Measurements from ENCODE around the gene SLC6A13.
"Not testable (repeated sequence)": the region's sequence is repeated elsewhere in the genome, so short reads cannot be mapped to it uniquely, and the experiment has no call there.

Gene SLC6A13

DNA sequence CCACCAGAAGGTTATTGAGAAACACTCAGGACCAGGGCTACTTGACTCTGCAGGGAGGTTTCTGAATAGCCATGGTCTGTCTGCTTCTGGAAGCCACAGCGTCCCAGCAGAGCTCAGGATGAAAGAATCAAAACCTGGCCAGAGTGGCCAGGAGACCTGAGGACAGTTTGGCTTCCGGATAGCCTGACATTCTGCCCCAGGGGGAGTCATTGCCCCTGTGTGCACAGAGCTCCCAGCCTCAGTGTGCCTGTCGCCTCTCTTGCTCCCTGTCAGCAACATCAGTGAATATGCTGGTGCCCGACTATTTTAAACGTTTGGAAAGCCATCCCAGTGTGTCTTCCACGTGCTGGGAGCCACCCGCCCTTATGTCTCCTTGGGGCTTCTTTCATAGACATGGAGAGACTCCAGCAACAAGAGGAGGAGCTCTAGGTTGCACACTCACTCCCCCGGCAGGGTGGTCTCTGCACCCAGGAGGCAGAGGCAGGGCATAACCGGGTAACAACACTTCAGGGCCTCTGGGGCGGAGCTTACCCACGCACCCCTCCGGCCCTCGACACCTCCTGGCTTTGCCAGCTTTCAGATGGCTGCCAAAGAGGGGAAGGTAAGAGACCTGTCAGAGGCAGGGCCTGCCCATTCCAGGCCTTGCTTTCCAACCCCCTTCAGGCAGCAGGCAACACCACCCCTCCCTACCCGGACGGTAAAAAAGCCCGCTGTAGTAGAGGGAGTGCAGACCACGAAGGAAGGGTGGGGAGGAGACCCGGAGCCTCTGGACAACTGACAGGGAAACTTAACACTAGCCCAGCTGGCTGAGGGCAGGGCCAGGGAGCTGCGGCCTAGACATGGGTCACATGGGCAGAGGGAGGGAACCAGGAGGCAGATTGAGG lies 29.7 kb downstream of the SLC6A13 start:
- DNase-seq, result no peak

DNA sequence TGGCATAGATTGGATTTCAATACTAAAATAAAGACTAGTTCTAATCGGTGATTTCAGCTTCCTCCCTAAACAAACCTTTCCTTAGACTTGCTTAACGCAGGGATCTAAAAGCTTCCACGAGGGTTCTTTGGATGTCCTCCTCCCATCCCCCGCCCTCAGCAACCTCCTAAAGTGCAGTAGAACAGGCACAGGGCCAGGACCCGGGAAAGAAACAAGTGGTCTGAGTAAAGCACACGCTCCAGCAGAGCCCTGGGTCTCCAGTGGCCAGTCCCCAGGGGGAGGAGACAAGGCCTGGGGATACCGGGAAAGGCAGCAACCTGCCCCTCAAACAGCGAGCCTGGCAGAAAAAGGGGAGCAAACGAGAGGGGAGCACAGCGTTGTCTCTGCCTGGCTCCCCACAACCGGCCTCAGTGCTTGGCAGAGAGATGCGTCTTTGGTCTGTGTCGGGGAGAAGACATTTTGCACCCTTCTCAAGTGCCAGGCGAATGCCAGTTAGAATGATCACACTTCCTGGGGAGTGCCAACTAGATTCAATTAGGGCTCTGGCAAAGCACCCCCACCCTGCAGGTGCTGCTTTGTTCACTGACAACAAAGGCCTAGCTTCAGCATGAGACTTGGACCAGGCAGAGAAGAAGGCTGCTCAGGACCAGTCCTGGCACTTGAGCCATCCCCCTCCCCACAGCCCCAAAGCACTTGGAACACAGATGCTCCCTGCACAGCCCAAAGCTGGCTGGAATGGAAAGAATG lies 31.5 kb downstream of the SLC6A13 start:
- no peak for DNase-seq

DNA sequence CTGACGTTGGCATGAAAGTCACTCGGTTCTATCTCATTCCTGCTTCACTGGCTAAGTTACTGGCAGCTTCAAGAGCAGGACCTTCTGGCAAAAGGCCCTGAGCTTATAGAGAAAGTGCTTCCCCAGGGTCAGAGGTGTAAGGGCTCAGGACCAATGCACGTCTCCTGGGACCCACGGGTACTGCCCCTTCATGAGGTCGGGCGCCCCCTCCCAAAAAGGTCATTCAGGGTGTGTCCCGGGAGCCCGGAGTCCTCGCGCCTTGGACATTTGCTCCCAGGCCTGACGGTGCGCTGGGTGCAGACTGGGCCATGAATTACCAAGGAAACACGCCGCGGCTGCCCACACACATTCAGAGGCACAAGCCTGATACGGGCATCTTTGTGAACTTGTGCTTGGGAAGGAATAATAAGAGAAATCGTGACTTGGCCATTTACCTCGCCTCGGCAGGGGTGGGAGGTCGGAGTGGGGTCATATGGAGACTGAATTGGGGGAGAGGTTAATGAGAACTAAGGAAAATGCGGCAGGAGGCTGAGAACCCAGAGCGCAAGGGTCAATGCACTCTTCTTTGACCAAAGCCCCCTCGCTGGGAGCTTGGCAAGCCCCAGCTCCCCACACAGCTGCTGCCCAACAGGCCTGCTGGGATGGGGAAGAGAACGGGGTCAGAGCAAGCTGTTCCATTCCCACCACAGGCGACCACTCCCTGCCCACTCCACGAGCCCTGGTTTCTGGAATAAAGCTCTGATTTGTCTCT lies 33.0 kb downstream of the SLC6A13 start:
- no peak for DNase-seq

DNA sequence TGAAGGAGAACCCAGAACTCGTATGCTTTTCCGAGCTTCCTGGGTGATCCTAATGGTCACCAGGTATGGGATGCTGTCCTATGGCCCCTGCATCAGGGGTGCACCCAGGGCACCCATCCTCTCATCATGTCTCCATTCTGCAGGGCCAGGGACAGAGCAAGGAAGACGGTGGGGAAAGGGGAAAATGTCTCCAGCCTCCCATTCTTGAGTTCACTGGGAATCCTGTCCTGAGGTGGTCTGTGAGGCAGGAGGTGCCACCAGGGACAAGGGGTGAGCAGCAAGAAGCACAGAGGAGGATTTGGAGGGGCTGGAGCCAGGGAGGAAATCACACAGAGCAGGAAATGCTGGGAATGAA lies 33.8 kb downstream of the SLC6A13 start:
- DNase-seq, result no peak

DNA sequence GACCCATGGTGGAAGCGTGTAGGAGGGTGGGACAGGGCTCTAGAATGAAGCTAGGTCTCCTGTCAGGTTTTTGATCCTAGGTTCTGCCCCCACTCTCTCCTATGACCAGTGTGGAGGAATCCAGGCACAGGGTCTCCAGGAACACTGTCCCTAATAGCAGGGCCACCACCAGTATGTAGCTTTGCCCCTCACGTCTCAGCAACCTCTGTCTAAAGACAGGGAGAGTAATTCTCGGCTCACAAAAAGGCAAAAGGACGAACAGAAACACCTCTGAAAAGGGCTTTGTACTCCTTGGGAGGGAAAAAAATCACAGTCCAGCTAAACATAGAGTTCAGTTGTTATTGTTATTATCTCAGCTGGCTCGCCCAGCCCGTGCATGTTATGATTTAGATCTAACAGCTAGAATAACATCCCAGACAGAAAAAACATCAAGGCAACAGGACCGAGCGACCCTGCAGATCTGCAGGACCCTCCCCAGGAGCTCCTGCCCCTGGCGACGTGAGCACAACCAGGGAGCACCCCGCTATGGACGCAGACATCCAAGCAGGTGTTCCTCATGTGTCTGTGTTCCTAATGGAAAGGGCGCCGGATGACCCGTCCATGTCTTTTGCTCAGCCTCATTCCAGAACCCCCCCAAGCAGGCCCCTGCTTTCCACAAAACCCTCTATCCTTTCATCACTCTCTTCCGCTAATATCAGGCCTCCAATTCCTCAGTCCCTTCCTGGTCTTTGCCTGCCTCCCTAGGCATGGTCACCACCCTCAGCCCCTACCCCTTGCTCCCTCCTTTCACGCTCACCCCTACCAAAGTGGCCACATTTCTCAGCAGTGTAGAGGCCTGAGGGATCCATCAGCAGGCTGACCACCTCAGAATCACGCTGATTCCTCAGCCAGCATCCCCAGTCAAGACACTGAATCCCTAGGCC lies 34.5 kb downstream of the SLC6A13 start:
- no peak for DNase-seq

DNA sequence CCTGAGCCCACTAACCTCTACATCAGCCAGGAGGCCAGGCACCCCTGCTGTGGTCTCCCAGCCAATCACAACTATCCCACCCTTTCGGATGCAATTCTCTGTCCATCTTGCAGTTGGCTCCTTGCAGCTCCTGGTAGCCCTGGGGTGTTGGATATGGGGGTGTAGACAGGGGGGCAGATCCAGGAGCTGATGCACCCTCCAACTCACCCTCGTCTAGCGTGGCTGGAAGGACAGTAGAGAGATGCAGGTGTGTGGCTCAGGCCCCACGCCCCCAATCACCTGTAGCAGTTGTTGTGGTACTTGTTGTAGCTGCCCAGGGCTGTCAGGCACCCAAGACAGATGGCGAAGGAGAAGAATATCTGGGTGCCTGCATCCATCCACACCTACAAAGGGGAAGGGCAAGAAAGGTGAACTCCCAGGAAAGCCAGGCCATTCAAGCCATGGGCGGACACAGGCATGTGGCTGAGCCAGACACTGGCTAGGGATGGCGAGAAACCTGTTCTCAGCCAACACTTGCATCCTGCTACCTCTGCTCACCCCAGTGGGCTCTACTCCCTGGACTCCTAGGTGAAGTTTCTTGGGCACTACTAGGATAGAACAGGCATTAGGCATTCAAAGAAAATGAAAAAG lies 35.2 kb downstream of the SLC6A13 start:
- no peak for DNase-seq

DNA sequence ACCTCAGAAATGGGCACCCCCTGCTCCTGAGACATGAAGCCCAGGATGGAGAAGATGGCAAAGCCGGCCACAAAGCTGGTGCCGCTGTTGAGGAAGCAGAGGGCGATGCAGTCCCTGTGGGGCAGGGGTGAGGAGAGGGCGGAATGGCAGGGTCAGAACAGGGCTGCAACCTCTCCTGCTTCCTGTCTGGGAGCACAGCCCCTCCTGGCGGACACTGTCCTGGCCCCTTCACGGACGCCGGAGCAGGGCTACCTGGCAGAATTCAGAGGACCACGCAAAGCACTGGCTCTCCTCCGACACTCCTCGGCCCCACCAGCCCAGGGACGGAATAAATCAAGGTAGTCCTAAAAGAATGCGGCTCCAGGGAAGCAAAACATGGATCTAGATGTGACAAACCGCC lies 36.2 kb downstream of the SLC6A13 start:
- DNase-seq, result no peak

DNA sequence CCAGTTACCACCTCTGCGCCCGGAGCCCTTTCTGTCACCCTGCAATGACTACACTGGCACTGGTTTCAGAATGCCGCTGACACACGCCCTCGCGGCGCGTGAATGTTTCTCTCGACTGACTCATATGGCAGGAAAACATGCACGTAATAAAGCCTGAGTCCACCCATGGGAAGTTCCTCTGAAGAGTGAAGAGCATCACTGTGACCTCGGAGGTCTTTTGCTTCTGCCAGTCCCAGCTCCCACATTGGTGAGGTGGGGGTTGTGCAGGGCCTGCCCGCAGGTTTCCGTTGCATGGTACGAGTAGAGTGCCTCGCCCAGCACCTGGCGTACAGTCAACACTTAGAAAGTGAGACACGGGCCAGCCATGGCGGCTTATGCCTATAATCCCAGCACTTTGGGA lies 37.6 kb downstream of the SLC6A13 start:
- no peak for DNase-seq

DNA sequence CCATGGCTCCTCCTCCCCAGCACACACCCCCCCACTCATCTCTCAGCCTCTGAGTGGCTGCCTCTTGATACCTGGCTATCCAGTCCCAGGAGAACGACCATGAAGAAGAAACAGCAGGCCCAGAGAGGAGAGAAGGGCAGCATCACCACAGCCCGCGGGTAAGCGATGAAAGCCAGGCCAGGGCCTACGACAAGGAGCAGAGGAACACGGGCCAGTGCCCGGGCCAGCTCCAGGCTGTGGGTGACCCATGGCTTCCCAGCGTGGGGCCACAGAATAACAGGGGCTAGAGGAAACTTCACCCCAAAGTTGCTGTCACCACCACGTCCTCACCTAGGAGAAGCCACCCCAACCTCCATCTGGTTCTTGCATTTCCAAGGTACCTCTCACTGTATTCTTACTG lies 38.3 kb downstream of the SLC6A13 start:
- no peak for DNase-seq

DNA sequence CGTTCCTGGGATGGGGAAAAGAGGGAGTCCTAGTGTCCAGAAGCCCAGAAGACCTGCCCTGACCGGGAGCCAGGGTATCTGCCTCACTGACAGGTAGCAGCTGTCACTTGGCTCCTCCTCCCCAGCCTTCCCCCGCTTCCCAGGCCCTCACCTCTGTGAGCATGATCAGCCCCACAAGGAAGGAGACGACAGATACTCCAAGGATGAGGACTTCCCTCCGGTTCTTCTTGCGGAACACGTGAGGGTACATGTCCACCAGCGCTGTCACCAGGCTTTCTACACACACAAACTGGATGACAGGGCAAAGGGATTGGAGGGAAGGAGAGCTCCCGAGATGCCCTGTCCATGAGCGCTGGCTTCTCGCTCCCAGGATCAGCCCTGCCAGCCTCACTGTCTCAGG lies 38.8 kb downstream of the SLC6A13 start:
- no peak for DNase-seq

DNA sequence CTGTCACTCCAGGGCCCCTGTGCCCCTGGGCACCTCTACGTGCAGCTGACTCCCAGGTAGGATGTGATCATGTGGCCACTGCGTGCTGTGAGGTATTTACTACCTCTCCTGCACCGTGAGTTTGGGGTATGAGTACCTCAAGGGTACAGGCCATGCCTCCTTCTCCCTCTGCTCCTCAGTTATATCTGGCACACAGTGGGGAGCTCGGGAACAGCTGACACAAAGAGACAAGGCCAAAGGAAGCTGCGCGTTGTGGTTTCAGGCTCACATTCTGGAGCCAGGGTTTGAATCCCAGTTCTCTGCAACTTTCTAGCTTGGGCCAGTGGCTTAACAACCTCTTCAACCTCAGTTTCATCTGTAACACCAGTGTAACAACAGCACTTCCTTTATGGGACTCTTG lies 40.9 kb downstream of the SLC6A13 start:
- no peak for DNase-seq

DNA sequence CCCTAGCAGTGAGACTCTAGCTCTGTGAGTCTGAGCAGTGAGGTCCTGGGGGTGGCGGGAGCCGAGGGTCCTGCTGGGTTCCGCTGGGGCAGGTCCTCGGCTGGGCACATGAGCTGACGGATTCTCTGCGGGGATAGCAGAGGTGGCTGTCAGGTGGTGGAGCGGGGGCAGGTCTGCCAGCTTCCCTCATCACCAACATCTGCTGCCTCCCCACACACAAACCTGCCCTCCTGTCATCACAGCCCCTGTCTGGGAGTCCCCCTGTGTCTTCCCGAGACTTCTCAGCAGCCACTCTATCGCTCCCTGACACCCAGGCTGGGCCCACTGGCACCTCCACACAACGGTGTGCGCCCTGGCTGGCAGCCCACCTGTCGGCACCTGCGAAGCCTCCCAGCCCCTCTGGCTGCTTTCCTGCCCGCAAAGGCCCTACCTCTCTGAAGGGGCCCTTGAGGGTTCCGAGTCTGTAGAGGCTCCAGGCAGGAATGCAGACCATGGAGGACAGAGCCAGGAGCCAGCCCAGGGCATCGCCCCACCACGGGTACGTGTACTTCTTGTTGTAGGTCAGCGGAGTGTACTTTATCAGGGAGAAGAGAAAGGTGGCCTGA lies 41.6 kb downstream of the SLC6A13 start:
- no peak for DNase-seq

DNA sequence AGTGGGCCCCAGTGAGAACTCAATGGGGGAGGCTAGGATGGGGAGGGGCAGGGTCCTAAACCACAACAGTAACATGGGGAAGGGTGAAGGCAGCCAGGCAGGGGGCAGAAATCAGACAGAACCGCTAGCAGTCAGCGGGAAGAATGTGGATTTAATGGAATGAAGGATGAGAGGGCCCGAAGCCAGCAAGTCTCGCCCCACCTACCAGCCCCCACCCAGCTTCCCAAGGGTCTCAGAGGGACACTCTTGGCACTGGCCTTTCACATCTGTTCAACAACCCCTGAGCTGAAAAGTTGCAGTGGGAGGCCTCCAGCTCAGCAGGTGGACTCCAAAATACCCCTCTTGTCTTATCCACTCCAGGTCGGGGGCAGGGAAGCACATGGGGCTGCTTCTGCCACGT lies 42.1 kb downstream of the SLC6A13 start:
- no peak for DNase-seq

DNA sequence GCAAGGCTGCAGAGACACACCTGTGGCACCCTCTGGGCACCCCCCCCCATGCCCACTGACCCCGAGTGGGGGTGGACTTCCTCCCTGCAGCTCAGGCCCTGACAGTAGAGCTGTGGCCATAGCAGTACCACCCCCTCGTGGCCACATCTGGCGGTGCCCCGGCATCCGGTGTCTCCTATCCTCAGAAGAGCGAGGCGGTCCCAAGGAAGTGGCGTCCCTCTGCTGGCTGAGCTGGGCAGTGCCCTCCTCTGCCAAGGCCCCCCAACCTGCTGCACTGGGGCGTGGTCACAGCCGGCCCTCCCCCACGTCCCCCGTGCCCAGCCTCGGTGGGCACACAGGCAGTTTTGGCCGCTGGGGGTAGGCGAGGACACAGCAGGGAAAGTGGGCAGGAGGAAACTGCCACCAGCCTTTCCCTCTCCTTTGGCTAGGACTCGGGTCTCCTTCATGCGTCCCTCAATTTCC lies 42.7 kb downstream of the SLC6A13 start:
- no peak for DNase-seq

DNA sequence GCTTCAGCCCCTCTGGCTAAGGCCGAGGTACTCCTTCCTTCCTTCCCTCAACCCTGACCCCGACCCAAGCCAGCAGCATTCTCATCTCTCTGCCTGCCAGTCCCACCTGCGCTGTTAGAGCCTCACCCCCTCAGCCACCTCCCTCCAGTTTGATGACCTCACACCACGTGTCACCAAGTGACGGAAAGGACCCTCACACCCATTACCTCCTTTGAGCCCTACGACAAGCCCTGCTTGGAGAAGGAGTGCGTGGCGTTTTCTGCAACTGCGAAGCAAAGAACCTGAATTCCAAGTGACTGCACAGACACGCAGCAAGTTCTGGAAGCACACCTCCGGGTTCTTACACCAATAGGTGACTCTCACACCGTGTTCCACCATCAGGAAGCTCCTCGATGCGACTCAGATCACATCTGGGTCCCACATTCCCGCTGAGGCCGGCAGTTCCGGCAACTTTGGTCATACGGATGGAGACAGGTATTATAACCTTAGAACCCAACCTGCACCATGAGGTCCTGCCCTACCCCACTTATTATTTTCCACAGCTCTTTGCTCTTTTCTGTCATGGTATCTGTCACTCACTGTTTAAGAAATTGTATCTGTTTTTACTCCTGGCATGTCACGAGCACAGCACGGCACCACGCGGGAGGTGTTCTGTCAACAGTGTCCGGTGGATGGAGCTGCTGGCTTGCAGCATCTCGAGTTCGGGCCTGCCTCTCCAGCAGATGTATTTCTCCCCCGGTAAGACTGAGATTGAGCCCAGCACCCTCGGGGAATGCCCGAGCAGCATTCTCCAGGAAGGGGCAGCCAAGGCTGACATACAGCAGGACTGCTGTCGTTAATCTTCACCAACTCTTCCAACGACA lies 43.7 kb downstream of the SLC6A13 start:
- no peak for DNase-seq

DNA sequence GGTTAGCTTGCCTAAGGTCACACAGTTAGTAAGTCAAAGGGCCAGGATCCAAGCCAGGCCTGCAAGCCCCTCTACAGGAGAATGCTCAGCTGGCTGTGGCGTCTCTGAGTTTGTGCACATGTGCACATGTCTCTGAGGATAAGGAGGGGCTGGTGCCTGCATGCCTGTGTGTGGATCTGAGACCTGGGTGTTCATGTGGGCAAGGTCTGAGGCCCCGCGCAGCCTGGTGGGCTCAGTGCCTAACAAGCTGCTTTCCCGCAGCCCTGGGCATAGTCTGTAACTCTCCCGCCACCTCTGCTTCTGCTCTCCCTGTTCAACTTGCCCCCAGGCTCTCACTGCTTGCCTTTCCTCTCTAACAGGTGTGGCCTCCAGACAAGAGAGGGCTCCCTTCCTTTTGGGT lies 44.4 kb downstream of the SLC6A13 start:
- DNase-seq, result no peak

DNA sequence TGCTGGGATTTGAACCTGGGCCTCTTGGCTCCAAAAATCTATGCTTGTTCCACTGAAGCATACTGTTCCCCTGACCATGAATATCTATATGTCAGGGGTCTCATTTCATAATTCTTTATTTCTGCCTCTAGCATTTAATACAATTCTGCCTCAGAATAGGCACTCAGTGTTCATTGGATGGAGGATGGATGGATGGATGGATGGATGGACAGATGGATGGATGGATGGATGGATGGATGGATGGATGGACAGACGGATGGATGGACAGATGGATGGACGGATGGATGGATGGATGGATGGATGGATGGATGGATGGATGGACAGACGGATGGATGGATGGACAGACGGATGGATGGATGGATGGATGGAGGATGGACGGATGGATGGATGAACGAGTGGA lies 45.6 kb downstream of the SLC6A13 start:
- DNase-seq, result not testable (repeated sequence)

DNA sequence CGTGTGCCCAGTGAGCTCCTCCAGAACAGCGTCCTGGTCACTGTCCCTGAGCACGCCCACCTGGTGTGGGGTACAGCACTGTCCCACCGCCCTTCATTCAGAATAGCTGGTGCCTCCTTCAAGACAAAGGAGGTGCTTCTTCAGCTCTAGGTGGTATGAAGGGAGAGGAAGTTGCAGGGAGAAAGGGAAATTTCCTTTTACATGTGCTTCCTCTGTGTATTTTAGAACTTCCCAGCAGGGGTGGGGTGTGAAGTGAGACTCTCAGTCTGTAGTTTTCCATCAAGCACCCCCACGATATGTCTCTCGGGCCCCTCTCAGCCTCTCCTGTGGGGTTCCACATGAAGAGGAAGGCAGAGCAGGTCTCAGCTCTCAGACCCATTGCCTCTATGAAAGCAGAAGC lies 47.5 kb downstream of the SLC6A13 start:
- no peak for DNase-seq

DNA sequence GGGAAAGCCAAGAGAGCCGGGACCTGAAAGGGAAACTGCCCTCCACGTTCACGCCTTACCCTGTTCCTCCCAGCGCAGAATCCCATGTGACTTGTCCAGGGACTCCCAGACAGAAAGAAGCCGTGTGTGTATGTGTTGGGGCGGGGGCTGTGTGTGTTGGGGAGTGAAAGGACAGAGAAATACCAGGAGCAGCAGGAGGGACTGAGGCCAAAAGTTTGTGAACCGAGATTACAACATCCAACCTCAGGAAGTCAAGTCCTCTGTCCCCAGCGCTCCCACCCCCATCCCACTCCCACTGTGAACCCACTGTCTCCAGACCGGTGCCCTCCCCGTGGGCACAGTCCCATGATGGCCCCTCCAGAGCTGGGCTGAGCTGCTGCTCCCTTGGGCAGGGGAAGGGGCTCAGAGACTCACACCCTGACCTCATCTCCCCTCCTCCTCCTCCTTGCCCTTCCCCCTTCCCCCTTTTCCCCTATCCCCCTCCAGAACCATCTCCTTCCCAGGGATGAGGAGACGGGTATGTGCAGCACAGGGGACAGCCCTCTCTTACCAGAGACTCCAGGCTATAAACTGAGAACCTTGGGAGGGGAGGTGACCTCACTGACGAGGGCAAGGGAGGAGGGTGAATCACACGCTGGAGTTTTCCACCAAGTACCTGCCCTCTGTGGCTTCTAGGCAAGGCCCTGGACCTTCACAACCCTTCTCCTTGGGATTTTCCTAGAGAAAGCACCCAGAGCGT lies 48.5 kb downstream of the SLC6A13 start, which contains the start of gene SLC6A12:
Gene SLC6A12 (minus strand): TSS at position 155 of the 739 bp plus-strand sequence. CDS start 4,171 bp downstream, outside the sequence.
- DNase-seq, result no peak

DNA sequence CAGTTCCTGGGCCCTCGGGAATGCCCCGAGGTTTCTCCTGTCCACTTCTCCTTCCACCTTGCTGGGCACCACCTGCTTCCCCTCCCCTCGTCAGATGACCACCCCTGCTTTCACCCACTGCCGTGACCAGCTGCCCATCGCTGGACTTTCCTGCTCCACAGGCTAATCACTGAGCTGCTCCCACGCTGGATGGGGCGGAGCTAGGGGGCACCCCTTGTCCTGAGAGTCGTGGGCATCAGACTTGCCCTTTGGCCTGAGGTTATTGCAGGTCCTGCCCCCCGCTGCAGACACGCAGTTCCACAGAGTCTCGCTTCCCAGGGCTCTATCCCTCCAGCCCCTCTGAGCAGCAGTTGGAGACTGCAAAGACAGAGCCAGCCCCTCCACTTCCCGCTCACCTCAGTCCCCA lies 49.1 kb downstream of the SLC6A13 start:
- no peak for DNase-seq

Data from activated CD4-positive, alpha-beta T cell treated with anti-CD3 and anti-CD28 coated beads for 4 hours (primary cell).